Neural progenitor cell (in vitro differentiated cells): ENCODE data around the gene RDX.

ENCODE experiments used
- EZH2 ChIP-seq: fragments of 200-600 bp; sonication (generic); IDR thresholded peaks from 2 replicates; pipeline ENCODE4 v1.6.1; 2017; ENCODE audit warnings: antibody characterized with exemption, mild to moderate bottlenecking, moderate library complexity
- EZH2phosphoT487 ChIP-seq: fragments of 200-600 bp; sonication (generic); IDR thresholded peaks from 2 replicates; pipeline ENCODE4 v1.6.1; 2017; ENCODE audit warnings: antibody characterized with exemption
- TF ChIP-seq, protein P1 (sequence below): fragments of 200-600 bp; sonication (generic); IDR thresholded peaks from 2 replicates; pipeline ENCODE4 v1.5.1; 2017; ENCODE audit warnings: antibody characterized with exemption, mild to moderate bottlenecking

DNA sequence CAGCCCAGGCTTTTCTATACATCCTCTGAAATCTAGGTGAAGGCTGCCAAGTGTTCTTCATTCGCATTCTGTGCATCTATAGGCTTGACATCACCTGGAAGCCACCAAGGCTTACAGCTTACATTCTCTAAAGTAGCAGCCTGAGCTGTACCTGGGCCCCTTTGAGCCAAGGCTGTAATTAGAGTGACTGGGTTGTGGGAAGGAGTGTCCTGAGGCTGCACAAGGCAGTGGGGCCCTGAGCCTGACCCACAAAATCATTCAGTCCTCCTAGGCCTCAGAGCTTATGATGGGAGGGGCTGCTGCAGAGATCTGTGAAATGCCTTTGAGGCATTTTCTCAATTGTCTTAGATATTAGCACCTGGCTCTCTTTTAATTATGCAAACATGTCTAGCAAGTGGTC, 33.0 kb upstream of the RDX start:
- TF ChIP-seq, protein P1, sequence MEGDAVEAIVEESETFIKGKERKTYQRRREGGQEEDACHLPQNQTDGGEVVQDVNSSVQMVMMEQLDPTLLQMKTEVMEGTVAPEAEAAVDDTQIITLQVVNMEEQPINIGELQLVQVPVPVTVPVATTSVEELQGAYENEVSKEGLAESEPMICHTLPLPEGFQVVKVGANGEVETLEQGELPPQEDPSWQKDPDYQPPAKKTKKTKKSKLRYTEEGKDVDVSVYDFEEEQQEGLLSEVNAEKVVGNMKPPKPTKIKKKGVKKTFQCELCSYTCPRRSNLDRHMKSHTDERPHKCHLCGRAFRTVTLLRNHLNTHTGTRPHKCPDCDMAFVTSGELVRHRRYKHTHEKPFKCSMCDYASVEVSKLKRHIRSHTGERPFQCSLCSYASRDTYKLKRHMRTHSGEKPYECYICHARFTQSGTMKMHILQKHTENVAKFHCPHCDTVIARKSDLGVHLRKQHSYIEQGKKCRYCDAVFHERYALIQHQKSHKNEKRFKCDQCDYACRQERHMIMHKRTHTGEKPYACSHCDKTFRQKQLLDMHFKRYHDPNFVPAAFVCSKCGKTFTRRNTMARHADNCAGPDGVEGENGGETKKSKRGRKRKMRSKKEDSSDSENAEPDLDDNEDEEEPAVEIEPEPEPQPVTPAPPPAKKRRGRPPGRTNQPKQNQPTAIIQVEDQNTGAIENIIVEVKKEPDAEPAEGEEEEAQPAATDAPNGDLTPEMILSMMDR, result no peak
- TF ChIP-seq EZH2phosphoT487, result no peak
- TF ChIP-seq EZH2, result no peak
